ENCODE measurements around the gene FOSL2.

The FOSL2 gene

GRCh38 chr2:28350791-28351285, 41.8 kb upstream of the FOSL2 start:
- Histone ChIP-seq H3K27me3 (ENCODE audit: insufficient read depth, low read length) (no peaks in the 10 kb centered on the region), H2AFZ (ENCODE audit: low read depth, low read length) (no peak overlapping the region), H3K9me3 (ENCODE audit: low read length) (no peaks in the 10 kb centered on the region), H3K4me1 (ENCODE audit: insufficient read depth, low read length) (no peaks in the 10 kb centered on the region), H3K36me3 (ENCODE audit: insufficient read depth, low read length) (no peaks in the 10 kb centered on the region), H3K4me3 (ENCODE audit: low read length) (no peak overlapping the region)

DNA sequence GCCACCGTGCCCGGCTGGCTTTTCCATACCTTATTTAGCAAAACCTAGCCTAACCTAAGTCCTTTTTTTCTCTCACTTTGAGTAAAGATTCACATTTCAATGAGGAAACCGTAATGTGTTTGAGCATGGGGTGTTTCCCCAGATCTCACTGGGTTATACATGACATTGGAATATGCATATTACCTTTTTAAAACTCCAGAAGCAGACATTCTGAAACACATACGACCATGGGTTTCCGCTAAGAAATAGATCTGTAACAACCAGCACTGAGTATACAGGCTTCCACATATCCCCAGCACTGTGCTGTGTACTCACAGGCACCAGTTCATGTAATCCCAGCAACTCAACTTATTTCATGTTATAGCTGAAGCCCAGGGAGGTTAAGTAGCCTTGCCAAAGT, 41.0 kb upstream of the FOSL2 start:
- Histone ChIP-seq H2AFZ (ENCODE audit: low read depth, low read length) (no peak overlapping the region), H3K9me3 (ENCODE audit: low read length) (no peaks in the 10 kb centered on the region), H3K4me3 (ENCODE audit: low read length) (no peak overlapping the region), H3K4me1 (ENCODE audit: insufficient read depth, low read length) (no peaks in the 10 kb centered on the region), H3K36me3 (ENCODE audit: insufficient read depth, low read length) (no peaks in the 10 kb centered on the region), H3K27me3 (ENCODE audit: insufficient read depth, low read length) (no peaks in the 10 kb centered on the region)

DNA sequence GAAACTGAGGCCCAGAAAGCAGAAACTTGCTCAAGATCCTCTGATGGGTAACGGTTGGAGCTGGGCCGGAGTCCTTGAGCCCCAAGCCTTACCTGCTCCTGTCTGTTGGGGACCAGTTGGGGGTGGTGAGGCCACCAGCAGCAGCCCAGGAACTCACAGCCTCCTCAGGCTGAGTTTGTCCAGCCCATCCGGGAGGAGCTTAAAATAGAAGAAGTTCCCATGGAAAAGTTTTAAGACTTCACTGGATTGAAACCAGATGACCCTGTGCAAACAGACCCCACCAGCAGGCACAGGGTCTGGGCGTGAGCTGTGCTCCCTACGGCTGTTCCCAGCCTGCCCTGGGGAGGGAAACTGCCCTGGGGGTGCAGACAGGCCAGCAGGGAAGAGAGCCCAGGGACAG, 40.6 kb upstream of the FOSL2 start:
- H3K4me1 ChIP-seq (ENCODE audit: insufficient read depth, low read length): no peaks in the 10 kb centered on the region
- no peak overlapping the region for H2AFZ ChIP-seq (ENCODE audit: low read depth, low read length)
- H3K27me3 ChIP-seq (ENCODE audit: insufficient read depth, low read length): no peaks in the 10 kb centered on the region
- H3K36me3 ChIP-seq (ENCODE audit: insufficient read depth, low read length): no peaks in the 10 kb centered on the region
- no peaks in the 10 kb centered on the region for H3K9me3 ChIP-seq (ENCODE audit: low read length)
- H3K4me3 ChIP-seq (ENCODE audit: low read length): no peak overlapping the region

DNA sequence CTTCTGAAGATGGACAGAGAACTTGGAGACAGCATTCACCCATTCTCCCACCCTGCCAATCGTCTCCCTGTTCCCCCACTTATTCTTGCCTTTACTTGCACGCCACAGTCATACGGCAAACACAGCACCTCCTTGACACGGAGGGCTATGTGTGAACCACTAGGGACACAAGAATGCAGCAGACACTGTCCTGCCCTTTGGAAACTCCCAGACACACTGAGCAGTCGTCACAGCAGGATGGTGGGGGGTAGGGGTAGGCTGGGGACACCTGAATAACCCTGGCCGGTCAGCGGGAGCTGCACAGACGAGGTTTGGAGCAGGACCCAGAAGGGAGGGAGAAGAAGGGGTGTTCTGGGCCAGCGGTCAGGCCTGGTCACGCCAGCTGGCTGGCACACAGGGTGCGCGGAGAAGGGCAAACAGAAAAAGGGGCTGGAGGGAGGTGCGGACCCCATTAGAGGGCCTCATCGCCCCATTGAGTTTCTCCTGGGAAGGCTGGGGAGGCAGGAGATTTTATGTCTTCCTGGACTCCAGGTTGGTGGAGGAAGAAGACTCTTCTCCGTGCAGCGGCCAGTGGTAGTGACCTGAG, 40.0 kb upstream of the FOSL2 start:
- no peaks in the 10 kb centered on the region for H3K36me3 ChIP-seq (ENCODE audit: insufficient read depth, low read length)
- no peaks in the 10 kb centered on the region for H3K27me3 ChIP-seq (ENCODE audit: insufficient read depth, low read length)
- no peaks in the 10 kb centered on the region for H3K4me1 ChIP-seq (ENCODE audit: insufficient read depth, low read length)
- no peak overlapping the region for H2AFZ ChIP-seq (ENCODE audit: low read depth, low read length)
- no peak overlapping the region for H3K4me3 ChIP-seq (ENCODE audit: low read length)
- no peaks in the 10 kb centered on the region for H3K9me3 ChIP-seq (ENCODE audit: low read length)

GRCh38 chr2:28354920-28355520, 37.6 kb upstream of the FOSL2 start:
- Histone ChIP-seq H3K9me3 (ENCODE audit: low read length) (no peaks in the 10 kb centered on the region), H2AFZ (ENCODE audit: low read depth, low read length) (no peak overlapping the region), H3K4me3 (ENCODE audit: low read length) (no peak overlapping the region)

GRCh38 chr2:28355521-28356094, 37.0 kb upstream of the FOSL2 start:
- Histone ChIP-seq H3K27me3 (ENCODE audit: insufficient read depth, low read length) (no peaks in the 10 kb centered on the region), H2AFZ (ENCODE audit: low read depth, low read length) (no peak overlapping the region), H3K4me1 (ENCODE audit: insufficient read depth, low read length) (peaks cover 2% of the 10 kb centered on the region), H3K9me3 (ENCODE audit: low read length) (no peaks in the 10 kb centered on the region), H3K4me3 (ENCODE audit: low read length) (no peak overlapping the region), H3K36me3 (ENCODE audit: insufficient read depth, low read length) (no peaks in the 10 kb centered on the region)

More at GRCh38 chr2:28354920-28355520, 37.6 kb upstream of the FOSL2 start:
- Histone ChIP-seq H3K4me1 (ENCODE audit: insufficient read depth, low read length) (no peaks in the 10 kb centered on the region), H3K36me3 (ENCODE audit: insufficient read depth, low read length) (no peaks in the 10 kb centered on the region), H3K27me3 (ENCODE audit: insufficient read depth, low read length) (no peaks in the 10 kb centered on the region)

DNA sequence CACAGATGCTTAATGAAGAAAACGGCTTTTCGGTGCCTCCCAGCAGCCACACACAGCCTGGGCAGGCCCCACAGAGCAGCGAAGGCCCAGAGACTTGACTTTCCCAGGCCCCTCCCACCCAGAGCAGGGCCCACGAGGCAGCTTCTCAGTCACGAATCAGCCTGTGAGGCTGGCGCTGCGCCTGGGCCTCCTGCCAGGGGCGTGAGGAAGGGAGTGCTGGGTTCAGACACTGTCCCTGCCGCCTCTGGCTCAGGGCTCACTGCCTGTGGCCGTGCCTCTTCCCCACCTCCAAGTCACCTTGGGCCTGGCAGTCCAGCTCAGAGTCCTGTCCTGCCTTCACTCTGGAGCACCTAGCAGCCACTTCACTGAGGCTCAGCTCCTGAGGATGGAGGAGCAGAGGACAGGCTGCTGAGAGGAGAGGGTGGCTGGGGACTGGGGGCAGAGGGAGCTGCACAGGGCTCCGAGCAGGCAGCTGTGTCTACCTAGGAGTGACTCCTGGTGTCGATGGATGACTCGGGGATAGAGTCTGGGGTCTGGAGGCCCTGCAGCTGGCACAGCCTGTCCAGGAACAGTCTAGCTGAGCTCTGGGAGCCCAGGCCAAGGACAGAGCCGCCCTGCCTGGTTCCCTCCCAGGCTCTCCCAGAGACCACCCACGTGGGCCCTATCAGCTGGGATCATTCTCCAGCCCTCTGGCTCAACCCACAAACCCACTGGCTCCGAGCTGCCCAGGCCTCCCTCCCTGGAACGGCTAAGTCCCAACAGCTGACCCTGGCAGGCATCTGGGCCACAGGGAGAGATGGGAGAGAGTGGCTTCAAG, 36.4 kb upstream of the FOSL2 start:
- no peaks in the 10 kb centered on the region for H3K9me3 ChIP-seq (ENCODE audit: low read length)
- H3K4me3 ChIP-seq (ENCODE audit: low read length): no peak overlapping the region
- H2AFZ ChIP-seq (ENCODE audit: low read depth, low read length): peak overlapping the region; percentile 7
- H3K4me1 ChIP-seq (ENCODE audit: insufficient read depth, low read length): peaks cover 8% of the 10 kb centered on the region
- no peaks in the 10 kb centered on the region for H3K27me3 ChIP-seq (ENCODE audit: insufficient read depth, low read length)
- no peaks in the 10 kb centered on the region for H3K36me3 ChIP-seq (ENCODE audit: insufficient read depth, low read length)

DNA sequence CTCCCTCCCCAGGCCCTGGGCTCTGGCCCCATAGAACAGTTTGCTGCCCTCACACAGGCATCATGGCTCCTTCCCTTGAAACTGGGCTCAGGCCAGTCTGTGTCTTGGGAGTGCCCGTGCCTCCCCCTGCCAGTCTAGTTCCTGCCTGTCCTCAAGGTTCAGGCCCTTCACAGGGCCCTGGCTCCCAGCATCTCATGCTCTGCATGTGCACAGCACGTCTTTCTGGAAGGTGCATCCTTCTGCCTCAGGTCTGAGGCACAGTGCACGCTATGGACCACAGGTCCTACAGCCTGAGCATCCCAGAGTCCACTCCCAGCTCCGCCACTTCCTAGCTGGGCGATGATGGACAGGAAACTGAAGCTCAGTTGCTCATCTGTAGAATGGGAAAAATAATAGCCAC, 35.6 kb upstream of the FOSL2 start:
- Histone ChIP-seq H2AFZ (ENCODE audit: low read depth, low read length) (no peak overlapping the region), H3K36me3 (ENCODE audit: insufficient read depth, low read length) (no peaks in the 10 kb centered on the region), H3K27me3 (ENCODE audit: insufficient read depth, low read length) (no peaks in the 10 kb centered on the region), H3K4me3 (ENCODE audit: low read length) (no peak overlapping the region), H3K4me1 (ENCODE audit: insufficient read depth, low read length) (peaks cover 8% of the 10 kb centered on the region), H3K9me3 (ENCODE audit: low read length) (no peaks in the 10 kb centered on the region)

- Histone ChIP-seq H2AFZ (ENCODE audit: low read depth, low read length) (no peak overlapping the region), H3K36me3 (ENCODE audit: insufficient read depth, low read length) (no peaks in the 10 kb centered on the region), H3K4me3 (ENCODE audit: low read length) (no peak overlapping the region), H3K9me3 (ENCODE audit: low read length) (no peaks in the 10 kb centered on the region), H3K27me3 (ENCODE audit: insufficient read depth, low read length) (no peaks in the 10 kb centered on the region), H3K4me1 (ENCODE audit: insufficient read depth, low read length) (peaks cover 8% of the 10 kb centered on the region)
Observed at GRCh38 chr2:28357948-28358667, 34.5 kb upstream of the FOSL2 start.

- Histone ChIP-seq H3K4me1 (ENCODE audit: insufficient read depth, low read length) (peaks cover 8% of the 10 kb centered on the region), H3K36me3 (ENCODE audit: insufficient read depth, low read length) (no peaks in the 10 kb centered on the region), H2AFZ (ENCODE audit: low read depth, low read length) (no peak overlapping the region), H3K4me3 (ENCODE audit: low read length) (no peak overlapping the region), H3K27me3 (ENCODE audit: insufficient read depth, low read length) (no peaks in the 10 kb centered on the region), H3K9me3 (ENCODE audit: low read length) (no peaks in the 10 kb centered on the region)
Observed at GRCh38 chr2:28358668-28359201, 33.9 kb upstream of the FOSL2 start.

GRCh38 chr2:28359222-28360057, 33.2 kb upstream of the FOSL2 start:
- Histone ChIP-seq H3K4me1 (ENCODE audit: insufficient read depth, low read length) (peaks cover 8% of the 10 kb centered on the region), H3K27me3 (ENCODE audit: insufficient read depth, low read length) (no peaks in the 10 kb centered on the region), H2AFZ (ENCODE audit: low read depth, low read length) (no peak overlapping the region), H3K4me3 (ENCODE audit: low read length) (no peak overlapping the region), H3K9me3 (ENCODE audit: low read length) (no peaks in the 10 kb centered on the region), H3K36me3 (ENCODE audit: insufficient read depth, low read length) (no peaks in the 10 kb centered on the region)
